GM18499 (cell line): ENCODE results near the gene PHF1.
A peak's percentile ranks its signal among the peaks of the same experiment; 100 is the strongest.

Experiments used
- ATAC-seq: cut with Tn5 transposase; IDR thresholded peaks from one replicate; pipeline ENCODE4 v1.9.1; 2021; ENCODE audit warnings: moderate number of reproducible peaks; ENCODE audit not compliant: insufficient read depth, unreplicated experiment

The PHF1 gene

GRCh38 chr6:33417128-33417902 is 6.5 kb downstream of the PHF1 start:
- ATAC-seq = no peak

- peak; percentile 71 for ATAC-seq
Observed at GRCh38 chr6:33417903-33418689, 7.3 kb downstream of the PHF1 start, which contains the start of gene CUTA. TSS of gene CUTA (minus strand) at chr6:33418107. CDS start at chr6:33418000, 107 bp downstream.

DNA sequence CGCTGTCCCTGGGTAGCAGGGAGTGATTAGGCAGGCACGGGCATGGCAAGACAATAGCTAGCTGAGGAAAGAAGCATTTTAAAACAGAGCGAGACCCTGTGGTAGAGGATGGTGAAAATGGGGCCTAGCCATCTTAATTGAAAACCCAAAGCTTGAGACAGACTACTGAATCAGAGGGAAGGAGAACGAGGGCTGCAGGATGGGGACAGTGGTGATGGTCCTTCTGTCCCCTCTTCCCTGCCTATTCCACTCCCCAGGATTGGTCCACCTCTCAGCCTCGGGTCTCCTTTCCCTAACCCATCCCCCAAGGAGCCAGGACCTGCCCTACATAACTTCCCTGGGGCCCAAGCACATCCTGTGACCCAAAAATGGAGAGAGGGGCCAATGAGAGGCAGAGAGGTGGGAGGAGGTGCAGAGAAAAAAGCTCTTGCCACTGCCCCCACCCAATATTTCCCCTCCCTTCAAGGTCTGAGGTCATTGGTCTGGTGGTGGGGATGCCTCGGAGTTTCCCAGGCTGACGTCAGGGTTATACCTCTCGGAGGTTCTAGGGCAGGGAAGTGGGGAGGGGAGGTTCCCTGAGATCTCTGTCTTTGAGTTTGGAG is 8.0 kb downstream of the PHF1 start:
- no peak for ATAC-seq

DNA sequence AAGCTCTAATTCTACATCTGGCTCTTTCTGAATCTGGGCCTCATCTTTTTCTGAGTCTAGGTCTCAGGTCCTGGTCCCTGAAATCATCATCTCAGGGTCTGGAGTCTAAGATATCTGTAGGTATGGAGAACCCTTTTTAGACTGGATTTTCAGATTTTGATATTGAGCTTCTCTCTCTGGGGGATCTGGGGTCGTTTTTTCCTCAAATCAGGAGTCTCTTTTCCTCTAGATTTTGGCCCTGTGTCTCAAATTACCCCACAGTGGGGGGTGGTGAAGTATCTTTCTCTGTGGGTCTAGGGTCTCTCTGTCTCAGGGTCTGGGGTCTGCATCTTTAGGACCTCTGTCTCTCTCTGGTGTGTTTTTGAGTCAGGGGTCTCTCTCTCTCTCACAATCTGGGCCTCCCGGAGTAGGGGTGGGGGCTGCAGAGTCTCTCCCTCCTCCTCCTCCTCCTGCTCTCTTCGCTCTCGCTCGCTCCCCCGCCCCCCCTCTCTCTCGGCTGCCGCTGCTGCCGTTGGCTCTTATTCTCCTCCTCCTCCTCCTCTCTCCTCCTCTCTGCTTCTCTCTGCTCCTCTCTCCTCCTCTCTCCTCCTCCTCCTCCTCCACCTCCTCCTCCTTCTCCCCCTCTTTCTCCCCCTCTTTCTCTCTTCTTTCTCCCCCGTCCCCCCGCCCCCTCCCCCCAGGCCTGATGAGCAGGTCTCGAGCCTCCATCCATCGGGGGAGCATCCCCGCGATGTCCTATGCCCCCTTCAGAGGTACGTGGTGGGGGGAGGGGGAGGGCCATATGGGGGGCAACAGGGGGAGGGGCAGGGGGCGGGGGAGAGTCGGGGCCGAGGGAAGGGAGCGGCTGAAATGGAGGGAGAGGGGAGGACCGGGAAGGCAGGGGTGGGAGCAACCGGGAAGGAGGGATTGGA is 9.0 kb downstream of the PHF1 start, which contains the start of gene SYNGAP1:
Gene SYNGAP1 (plus strand): TSS at position 486 of the 911 bp plus-strand sequence. CDS start 200 bp downstream, at position 686.
- no peak for ATAC-seq

DNA sequence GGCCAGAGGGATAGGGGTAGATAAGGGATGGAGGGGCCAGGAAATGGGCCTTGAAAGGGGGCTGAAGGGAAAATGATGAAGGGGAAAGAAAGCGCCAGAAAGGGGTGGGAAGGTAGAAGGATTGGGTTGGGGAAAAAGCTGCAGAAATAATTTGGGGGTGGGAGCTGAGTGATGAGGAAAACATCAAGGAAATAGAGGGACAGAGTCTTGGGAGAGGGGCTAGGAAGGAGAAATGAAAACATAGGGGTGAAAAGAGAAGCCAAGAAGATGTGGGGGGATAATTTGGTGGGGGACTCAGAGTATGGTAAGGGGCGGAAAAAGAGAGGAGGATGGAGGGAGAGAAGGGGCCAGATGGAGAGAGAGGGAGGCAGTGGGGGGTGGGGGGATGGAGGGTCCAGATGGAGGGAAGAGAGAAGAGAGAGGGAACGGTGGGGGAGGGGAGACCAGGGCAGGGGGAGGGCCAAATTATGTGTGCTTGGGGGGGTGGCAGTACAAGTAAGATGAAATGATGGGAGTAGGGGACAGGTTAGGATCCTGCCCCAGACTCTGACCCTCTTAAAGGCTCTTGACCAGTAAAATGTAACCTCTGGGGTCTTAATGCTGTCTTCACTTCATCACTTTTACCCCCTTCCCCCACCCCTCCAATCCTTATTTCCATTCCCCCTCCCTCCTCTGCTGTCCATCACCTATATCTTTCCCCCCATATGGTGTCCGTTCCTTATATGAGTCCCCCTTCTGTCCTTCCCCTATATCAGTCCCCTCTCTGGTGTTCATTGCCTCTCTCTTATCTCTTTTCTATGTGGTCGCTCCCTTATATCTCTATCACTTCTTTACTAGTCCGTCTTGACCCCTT is 9.9 kb downstream of the PHF1 start:
- no peak for ATAC-seq

- no peak for ATAC-seq
Observed at GRCh38 chr6:33421344-33421643, 10.5 kb downstream of the PHF1 start.

- ATAC-seq = no peak
Observed at GRCh38 chr6:33423777-33424176, 13.0 kb downstream of the PHF1 start.

DNA sequence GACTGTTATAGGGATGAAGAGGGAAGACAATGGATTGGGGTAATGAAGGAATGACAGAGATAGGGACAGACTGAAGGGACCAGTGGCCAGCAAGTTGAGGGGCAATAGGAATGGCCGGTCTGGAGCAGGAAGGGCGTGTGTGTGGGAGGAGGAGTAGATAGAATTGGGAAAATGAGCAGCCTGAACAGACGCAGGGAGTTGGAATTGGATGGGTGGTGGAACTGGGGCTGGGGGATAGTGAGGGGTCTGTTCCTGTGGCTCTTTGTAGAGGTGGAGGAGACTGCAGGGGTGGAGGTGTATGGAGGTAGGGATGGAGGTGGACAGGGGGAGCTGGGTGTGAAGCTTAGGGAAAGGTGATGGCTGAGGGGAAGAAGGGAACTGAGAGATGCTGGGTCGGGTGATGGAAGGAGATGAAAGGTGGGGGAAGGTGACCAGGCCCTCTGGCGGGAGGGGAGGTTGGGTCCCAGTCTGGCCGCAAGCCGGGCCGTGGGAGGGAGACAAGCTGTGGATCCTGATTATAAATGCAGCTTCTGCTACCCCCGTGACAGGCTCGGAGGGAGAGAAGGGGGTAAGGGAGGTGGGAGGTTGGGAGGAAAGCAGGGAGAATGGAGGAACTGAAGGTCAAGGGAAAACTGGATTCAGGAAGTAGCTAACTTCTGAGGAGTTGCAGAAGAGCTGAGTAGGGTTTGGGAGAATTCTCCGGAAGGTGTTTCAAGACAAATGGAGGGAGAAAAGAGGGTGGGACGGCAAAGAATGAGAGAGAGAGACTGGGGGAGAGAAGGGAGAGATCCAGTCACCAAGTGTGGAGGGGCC is 14.2 kb downstream of the PHF1 start:
- no peak for ATAC-seq

DNA sequence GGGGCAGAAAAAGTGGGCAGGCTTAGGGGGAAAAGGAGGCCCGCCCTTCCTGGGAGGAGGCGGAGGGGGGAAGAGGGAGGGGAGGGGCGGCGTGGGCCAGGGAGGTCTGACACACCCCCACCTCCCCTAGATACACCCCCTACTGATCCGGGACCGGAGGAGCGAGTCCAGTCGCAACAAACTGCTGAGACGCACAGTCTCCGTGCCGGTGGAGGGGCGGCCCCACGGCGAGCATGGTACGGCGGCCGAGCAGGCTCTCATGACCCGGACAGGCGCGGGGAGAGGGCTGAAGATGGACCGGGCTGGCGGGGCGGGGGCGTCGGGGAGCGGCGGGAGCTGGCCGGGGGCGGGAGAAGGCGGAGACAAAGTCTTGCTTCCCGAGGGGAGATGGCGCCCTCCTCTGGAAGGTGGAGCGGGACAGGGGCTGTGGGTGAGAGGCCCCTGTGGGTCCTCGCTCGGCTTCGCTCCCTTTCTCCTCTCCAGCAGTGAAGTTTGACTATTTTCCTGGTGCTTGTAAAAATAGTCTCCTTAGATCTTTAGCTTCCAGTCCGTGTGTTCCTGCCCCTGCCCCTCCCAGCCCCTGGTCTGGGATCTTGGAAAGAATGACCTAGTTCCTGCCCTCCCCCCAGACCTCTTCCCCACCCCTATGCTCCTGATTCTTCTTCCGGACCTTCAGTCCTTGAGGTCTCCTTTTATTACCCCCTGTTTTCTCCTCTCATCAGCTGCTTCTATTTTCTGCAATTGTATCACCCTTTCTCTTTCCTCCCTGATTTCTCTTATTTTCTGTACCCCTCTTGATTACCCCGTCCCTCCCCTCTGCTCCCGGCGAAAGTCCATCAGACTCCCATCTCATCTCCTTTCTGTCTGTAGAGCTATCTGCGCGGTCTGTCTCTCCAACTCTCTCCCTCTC is 15.1 kb downstream of the PHF1 start:
- no peak for ATAC-seq

DNA sequence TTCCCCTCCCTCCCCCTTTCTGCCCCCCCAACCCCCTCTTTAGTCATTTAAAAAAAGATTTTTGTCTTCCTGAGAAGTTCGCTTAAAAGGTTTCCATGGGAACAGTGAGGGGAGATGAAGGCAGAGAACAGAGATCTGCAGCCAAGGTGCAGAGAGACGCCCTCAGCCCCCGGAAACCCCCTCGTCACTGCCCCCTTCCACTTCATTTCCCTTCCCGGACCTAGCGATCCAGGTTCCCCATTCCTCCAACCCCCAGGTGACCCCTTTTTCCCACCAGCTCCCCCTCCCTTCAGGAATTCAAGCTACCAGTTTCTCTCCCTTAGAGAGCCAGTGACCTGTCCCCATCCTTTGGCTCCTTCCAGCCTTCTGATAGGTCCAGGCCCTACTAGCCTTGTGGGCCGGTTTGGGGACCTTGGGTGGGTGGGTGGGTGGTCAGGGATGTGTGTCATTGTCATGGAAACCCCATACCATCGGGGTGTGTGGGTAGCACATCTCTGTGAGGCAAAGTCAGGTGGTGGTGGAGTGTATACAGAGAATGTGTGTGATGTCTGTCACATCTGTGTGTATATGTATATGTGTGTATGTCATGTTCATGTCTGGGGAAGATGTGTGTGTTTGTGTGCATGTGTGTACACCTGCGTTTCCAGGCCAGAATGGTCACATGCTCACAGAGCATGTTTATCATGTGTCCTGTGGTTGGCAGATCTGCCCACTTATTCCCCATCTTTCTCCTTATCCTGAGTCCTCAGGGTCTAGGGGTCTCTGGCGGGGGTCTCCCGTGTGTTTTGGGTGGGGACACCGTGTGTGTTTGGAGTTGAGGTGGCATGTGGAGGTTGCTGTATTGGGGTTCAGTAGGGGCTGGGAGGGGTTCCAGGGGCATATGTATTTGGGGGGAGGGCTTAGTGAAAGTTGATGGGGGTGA is 16.0 kb downstream of the PHF1 start:
- no peak for ATAC-seq

DNA sequence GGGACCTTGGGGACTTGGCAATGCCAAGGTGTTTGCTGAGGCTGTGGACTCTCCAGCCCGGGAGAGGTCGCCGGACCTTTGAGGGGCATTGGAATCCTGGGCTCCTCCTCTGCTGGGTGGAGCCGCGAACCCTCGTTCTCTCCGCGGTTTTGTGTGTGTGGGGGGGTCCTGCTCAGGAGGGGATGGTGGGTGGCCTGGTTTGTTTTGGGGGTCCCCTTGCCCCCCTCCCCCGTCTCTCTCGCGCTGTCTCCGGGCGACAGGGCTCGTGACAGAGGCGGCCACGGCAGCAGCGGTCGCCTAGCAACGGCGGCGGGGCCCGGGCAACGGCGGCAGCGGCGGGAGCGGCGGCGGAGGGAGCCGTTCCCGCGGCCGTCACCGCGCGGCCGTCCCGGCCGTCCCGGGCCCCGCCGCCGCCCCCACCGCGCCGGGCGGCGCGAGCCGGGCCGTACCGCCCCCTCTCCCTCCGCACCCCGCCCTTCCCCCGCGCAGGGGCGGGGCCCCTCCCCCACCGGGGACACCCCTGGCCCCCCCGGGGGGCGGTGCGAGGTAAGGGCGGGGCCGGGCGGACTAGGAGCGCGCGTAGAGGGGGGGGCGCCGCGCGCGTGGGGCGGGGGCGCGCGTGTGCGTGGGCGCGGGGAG is 16.9 kb downstream of the PHF1 start:
- ATAC-seq = no peak

DNA sequence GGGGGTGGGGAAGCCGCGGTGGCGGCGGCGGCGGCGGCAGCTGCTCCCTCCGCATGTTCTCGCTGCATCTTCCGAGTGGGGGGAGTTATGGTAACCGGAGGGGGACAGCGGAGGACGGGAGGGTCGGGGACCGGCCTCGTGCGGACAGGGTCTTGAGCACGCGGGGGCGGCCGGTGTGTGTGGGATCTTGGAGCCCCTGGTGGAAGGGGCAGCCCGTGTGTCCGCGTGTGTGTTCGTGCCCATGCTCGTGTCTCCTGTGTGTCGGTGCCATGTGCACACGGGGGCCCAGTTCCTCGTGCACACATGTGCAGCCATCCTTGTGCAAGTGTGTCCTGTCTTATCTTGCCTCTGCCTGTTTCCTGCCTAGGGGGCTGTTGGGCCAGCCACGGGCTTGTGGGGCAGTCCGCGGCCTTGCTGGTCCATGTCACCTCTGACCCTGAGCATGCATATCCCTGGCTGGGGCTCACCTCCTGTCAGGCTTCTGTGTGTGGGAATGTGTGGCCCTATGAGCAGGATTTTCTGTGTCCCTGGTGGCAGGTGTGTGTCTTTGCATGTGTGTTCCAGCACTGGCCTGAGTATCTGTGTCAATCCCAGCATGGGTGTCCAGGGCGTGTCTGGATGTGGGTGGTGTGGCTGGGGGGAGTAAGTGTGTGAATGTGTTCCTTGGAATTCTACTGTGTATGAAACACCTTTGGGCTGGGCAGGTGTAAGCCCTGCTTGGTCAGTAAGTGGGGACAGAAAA is 17.6 kb downstream of the PHF1 start:
- no peak for ATAC-seq

DNA sequence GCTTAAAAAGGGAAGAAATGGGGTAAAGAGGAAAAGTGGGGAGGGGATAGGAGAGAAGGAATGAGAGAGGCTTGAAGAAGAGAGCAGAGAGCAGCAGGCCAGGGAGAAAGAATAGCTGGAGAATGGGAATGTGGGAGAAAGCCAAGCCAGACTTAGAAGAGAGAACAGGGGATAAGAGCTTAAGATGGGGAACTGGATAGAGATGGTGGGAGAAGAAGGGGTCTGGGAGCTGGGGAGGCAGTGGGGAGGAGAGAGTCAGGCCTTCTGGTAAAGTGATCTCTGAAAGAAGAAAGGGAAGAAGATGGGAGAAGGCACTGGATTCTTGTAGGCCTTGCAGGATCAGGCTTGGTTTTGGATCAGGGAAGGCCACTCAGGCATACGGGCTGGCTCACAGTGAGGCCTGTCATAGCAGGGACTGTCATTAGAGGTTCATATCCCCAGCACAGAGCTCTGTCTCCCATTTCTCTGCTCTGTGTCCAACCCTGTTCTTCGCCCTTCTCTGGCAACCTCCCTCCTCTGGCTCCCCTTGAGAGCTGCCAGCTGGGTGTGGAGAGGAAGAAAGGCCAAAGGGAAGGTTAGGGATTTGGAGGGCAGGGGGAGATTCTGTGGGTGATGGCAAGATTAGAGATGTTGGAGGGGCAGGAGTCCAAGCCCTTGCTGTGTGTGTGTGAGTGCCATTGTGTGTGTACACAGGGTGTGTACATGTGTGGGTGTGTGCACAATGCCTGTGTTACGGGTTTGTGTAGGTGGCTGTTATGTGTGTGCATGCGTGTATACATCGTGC is 18.3 kb downstream of the PHF1 start:
- no peak for ATAC-seq

GRCh38 chr6:33429750-33430052 is 18.9 kb downstream of the PHF1 start:
- no peak for ATAC-seq

GRCh38 chr6:33430334-33430733 is 19.5 kb downstream of the PHF1 start:
- ATAC-seq = no peak
